IPS-NIHi7 (cell line): Measurements from ENCODE around the gene KIAA1755.
"Not testable (repeated sequence)": the region's sequence is repeated elsewhere in the genome, so short reads cannot be mapped to it uniquely, and the experiment has no call there.

Experiments used
- DNase-seq: peaks from one replicate; pipeline ENCODE4 v3.0.0; 2012; ENCODE audit warnings: mixed read lengths; ENCODE audit errors: extremely low spot score

The KIAA1755 gene

DNA sequence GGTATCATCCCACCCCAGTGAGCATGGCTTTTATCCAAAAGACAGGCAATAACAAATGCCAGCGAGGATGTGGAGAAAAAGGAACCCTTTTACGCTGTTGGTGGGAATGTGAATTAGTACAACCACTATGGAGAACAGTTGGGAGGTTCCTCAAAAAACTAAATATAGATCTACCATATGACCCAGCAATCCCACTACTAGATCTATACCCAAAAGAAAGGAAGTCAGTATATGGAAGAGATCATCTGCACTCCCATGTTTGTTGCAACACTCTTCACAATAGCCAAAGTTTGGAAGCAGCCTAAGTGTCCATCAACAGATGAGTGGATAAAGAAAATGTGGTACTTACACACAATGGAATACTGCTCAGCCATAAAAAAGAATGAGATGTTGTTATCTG, 5.9 kb upstream of the KIAA1755 start:
- DNase-seq = no peak

DNA sequence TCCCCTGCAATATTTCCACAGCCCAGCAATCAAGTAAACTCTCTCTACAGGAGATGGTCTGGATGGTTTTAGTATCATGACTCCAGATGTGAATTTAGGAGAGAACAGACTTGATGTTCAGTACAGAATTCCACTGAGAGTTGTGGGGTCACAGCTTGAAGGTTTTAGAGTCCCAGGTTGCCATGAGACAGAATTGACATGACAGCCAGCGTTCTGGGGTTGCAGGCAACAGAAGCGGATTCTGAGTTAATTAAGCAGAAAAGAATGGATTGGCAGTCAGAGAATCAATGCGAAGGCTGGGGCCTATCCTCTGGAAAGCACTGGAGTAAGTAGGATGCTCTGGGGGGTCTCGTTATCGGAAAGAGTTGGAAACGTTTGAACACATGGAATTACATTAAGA, 2.4 kb upstream of the KIAA1755 start:
- DNase-seq = no peak

DNA sequence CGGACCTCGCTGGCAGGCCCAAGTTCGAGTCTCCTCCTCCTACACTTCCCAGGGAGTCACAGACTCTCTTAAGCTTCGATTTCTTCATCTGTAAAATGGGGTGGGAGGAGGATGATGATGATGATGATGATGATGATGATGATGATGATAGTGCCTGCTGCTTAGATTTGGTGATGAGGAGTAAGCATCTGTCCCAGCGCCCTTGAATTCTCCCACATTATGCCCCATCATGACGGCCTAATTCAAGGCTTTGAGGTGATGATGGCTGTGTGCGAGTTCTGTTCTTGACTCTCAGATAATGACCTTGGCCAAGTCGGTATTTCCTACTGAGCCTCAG, 487 bp upstream of the KIAA1755 start:
- DNase-seq = no peak

DNA sequence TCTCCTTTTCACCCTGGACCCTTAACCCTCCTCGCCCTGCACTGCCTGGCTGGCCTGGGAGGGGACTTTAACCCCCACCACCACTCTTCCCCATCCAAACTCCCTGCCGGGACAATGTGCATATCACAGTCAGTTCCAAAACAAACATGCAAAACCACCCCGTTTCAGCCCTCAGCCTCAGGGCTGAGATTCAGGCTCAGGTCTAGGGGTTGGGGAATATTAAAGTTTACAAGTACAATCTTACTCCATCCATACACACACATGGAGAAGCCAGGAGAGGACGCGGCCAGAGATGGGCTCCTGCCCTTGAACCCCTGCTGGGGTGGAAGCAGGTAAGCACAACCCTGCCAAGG, 534 bp downstream of the KIAA1755 start:
- DNase-seq = no peak

DNA sequence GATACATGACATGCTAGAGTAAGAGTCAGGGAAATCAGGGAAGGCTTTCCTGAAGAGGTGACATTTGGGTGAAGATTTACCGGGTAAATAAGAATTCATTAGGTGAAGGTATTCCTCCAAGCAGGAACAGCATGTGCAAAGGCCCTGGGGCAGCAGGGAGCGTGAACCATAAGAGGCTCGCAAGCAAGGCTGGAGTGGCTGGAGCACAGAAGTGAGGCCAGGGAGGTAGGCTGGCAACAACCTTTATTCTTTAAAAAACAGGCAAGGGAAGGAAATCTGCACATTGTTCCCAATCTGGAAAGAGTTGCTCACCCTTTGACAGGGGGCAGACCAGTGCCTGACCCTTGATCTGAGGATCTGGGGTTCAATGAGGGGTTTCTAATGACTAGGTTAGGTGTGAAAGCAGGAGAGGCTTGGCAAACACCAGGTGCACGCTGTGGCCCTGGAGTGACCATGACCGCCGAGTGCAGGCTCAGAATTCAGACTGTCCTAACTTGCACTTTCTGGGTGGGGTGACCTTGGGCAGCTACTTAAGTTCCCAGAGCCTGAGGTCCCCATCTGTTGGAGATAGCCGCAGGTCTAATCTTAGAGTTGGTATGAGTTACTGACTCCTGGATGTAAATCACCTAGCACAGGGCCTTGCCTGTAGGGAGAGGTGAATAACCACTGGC, 1.9 kb downstream of the KIAA1755 start:
- DNase-seq = no peak

DNA sequence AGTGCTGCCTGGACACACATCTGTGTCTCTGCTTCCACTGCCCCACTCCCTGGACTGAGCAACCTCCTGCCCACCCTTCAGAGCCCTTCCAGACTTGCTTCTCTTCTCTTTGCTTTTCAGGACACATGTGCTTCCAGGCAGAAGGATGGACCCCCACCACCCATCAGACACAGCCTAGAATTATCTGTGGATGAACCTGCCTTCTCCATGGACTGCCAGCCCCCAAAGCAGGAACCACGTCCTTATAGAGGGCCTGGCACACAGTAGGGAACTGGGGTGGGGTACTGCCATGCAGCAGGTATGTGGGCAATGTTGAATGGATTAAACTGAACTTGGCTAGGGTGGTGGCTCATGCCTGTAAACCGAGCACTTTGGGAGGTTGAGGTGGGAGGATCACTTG, 3.6 kb downstream of the KIAA1755 start:
- DNase-seq = no peak

DNA sequence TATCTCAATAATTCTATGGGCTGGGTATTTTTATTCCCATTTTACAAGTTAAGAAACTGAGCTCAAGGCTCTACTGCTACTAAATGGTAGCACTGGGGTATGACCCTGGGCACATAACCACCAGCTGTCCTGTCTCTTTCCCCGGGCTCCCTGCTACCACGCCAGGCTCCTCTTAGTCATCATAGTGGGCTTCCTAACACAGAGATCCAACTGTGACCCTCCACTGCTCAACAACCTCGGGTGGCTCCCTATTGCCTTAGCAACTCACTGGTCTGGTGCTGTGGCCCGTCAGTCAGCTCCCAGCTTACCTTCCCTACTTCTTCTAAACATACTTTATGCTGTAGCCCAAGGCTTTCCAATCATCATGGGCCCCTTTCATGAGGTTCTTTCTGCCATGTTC, 4.5 kb downstream of the KIAA1755 start:
- no peak for DNase-seq

DNA sequence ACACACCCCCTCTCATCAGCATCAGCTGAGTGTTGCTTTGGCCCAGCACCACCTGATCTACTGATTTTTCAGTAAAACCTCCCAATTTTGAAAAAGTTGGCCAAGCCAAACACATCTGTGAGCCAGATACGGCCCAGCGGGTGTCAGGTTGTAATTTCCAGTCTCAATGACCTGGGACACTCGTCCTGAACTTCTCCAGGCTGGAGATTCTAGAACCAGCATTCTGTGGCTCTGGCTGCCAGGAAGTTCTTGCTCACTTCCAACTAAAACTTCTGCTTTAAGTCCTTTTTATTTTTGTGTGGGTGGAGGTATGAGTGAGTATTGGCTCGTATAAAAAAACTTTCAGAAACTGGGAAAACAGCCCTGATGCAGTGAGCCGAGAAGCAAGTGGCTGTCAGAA, 5.1 kb downstream of the KIAA1755 start:
- no peak for DNase-seq

DNA sequence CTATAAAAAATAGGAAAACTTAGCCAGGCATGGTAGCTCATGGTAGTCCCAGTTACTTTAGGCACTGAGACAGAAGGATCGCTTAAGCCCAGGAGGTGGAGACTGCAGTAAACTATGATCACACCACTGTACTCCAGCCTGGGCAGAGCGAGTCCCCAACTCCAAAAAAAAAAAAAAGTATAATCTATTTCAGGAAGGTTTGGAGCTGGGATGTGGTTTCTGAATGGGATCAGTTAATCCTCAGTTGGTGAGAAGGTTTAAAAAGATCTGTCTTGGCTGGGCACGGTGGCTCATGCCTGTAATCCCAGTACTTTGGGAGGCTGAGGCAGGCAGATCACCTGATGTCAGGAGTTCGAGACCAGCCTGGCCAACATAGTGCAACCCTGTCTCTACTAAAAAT, 5.9 kb downstream of the KIAA1755 start:
- DNase-seq = not testable (repeated sequence)

DNA sequence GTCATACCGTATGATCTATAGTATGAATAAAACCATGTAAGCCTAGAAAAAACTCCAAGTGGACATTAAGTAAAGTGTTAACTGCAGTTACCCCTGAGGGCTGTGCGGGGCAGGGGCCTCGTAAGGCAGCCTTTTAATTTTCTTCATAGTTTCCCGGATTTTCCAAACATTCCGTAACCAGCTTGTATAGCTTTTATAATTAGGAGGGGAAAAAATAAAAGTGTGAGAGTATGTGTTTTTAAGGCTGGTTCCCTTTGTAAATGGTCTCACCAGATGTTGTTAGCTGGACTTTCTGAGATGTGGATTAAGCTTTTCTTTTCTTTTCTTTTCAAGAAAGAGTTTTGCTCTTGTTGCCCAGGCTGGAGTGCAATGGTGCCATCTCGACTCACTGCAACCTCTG, 7.0 kb downstream of the KIAA1755 start:
- no peak for DNase-seq

DNA sequence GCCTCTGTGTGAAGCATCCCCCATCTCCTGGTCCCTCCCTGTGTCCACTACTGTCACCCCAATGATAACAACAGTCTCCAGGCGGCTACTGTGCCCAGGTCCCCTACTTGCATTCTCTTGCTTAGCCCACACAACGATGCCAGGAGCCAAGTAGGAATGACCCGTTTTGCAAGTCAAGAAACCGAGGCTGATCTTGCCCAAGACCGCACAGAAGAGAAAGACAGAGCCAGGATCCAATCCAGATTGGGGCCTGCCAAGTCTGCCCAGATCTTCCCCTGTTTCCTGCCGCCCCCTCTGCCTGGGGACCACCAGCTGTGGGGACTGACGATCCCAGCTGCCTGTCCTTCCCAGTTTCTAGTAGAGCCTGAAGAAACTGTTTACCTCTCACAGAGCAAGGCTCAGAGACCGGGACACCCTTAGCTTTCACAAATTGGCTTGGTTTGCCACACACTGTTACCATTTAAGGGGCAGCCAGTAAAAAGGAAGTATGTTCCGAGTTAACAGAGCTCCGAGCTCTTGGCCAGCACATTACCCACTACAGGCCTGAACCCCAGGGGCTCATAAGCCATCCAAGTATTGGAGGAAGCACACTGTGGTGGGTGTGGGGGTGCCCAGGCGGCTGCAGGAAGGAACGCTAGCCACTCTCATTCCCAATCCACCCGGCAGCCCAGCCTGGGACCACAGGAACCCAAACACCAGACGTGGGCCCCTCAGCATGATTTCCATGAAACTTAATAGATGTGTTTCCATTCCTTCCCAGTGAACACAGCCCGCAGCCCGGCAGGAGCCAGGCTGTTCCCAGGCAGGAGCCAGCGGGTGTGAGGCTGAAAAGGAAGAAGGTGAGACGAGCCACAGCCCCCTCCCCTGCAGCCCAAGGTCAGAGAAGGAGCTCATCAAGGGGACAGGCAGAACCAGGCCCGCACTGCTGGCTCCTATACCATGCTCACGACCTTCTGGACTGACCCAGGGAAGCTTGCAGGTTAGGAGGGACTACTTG, 7.9 kb downstream of the KIAA1755 start:
- peak; percentile 45 for DNase-seq

DNA sequence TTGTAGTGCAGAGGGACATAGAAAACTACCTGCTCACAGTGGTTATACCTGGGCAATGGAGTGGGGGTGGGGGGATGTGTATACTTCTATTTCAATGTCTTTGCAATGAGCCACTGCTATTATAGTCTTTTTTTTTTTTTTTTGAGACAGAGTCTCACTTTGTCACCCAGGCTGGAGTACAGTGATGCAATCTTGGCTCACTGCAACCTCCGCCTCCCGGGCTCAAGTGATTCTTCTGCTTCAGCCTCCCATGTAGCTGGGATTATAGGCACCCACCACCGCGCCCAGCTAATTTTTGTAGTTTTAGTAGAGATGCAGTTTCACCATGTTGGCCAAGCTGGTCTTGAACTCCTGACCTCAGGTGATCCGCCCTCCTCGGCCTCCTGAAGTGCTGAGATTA, 9.1 kb downstream of the KIAA1755 start:
- DNase-seq = not testable (repeated sequence)

DNA sequence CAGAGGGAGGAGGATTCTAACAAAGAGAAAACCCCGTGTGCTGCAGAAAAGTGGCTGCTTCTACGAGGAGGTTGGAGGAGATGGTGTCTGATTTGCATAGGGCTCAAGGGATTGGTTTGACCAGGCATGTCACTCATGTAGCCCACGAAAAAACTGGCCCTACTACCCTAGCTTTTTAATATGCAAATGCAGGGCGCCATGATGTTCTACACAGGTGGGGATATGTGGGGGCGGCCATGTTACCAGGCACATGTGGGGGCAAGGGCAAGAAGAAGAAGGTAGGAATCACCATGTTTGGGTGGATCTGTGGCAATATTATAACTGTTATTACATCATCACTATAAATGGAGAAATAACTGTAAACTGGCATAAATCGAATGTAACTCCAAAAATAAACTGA, 9.9 kb downstream of the KIAA1755 start:
- no peak for DNase-seq

DNA sequence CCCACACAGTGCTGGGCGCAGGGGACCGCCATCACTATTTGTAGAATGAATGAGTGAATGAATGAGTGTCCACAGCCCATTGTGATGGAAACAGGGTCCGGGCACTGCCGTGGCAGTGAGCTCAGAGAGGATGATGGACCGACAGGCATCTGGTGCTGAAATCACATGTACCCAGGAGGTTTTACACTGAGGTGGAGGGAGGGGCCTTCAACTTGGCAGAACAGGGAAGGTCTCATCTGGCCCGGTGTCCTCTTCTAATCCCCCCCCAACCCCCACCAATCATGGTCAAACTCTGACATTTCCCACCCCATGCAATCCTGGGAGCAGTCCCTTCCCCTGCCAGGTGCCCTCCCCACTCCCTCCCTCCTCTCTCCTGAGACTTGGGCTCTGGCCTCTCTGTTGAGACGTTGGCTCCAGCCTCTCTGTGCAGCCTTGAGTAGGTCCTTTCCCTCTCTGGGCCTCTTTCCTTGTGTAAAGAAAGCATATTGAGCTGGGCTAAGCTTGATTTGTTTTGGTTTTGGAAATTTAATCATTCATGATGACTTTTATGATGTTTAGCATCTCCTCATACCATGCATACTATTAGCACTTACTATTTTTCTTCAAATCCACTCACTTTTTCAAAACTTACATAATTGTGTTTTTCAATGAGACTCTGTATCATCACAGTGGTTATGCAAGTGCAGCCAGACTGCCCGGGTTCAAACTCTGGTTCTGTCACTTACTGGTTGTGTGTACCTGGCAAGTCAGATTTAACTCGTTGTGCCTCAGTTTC, 10.8 kb downstream of the KIAA1755 start:
- no peak for DNase-seq

DNA sequence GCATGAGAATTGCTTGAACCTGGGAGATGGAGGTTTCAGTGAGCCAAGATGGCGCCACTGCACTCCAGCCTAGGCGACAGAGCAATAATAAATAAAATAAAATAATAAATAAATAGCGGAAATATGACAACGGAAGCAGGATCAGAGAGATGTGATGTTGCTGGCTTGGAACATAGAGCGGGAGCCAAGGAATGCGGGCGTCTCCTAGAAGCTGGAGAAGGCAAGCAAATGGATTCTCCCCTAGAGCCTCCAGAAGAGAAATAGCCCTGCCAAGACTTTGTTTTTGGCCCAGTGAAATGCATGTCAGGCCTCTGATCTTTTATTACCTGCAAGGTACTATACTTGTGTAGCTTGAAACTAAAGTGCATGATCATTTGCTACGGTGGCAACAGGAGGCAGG, 12.4 kb downstream of the KIAA1755 start:
- DNase-seq = no peak

DNA sequence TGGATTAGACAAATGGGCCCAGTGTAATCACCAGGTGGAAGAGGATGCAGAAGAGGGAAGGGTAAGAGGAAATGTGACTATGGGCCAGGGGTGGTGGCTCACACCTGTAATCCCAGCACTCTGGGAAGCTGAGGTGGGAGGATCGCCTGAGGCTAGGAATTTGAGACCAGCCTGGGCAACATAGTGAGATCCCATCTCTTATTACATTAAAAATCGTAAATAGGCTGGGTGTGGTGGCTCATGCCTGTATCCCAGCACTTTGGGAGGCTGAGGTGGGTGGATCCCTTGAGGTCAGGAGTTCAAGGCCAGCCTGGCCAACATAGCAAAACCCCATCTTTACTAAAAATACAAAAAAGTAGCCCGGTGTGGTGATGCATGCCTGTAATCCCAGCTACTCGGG, 12.8 kb downstream of the KIAA1755 start:
- not testable (repeated sequence) for DNase-seq

DNA sequence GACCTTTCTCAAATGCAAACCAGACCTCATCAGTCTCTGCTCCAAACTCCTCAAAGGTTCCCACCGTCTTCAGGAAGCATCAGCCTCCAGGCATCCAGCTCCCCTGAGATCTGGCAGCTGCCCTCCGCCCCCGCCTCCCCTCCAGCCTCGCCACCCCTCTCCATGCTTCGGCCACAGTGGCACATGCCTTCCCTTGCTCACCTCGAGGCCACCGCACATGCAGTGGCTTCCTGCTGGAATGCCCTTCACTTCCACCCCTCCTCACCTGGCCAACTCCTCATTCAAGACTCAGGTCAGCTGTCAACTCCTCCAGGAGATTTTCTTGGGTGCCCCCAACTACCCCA, 13.4 kb downstream of the KIAA1755 start:
- DNase-seq = no peak

DNA sequence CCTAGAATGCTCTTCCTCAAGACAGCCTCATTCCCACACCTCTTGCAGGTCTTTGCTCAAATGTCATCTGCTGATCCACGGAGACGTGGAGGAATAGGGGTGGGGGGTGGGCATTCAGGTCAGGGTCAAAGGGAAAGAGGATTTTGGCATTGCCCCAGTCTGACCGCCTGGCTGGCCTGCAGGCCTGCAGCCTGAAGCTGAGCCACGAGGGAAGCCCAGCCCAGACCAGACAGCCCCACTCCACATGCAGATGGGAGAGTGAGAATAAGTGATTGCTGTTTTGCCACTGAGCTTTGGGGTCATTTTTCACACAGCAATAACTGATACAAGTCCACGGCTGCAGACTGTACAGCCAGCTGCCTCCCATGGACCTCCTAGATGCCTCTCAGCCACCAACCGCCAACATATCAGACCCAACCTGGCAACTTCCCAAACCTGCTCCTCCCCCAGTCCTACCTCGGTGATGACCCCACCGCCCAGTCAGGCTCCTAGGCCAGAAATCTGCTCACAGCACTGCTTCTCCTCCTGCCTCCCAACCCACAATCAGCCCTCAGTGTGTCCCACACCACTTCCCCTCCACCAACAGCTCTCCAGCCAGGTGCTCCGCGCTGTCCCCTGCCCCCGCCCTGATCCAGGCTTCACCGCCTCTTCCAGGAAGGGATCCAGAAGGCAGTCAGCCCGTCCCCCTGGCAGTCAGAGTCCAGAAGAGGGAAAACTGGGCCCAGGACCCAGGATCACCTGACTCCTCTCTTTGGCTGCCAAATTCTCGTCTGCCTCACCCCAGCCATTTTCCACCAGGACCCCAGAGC, 14.0 kb downstream of the KIAA1755 start:
- DNase-seq = no peak

DNA sequence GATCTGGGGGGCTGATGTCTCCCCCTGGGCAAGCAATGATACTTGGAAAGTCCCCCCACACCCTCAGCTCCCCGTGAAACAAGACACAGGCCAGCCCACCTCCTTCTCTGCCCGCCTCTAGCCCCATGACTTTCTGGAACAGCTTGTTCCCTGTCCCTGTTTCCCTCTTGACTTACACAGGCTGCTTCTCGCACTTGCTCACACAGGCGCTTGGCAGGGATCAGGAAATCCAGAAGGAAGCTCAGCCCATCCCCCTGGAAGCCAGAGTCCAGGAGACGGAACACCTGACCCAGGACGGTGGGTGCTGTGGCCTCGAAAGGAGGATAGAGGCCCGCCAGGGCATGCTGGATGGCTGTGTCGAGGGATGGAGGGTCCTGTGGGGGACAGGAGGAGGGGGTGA, 14.8 kb downstream of the KIAA1755 start:
- no peak for DNase-seq

DNA sequence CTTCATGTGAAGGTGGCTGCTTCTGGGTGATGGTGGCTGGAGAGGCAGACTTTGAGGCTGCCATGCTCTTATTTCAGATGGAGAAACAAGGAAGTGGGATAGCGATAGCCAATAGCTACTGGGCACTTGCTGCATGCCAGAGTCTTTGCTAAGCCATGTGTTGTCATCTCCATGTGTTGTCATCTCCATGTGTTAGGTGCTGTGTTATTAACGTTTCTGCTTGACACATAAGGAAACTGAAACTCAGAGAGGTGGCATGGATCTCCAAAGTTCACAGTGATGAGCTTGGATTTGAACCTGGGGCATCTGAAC, 16.9 kb downstream of the KIAA1755 start:
- no peak for DNase-seq

DNA sequence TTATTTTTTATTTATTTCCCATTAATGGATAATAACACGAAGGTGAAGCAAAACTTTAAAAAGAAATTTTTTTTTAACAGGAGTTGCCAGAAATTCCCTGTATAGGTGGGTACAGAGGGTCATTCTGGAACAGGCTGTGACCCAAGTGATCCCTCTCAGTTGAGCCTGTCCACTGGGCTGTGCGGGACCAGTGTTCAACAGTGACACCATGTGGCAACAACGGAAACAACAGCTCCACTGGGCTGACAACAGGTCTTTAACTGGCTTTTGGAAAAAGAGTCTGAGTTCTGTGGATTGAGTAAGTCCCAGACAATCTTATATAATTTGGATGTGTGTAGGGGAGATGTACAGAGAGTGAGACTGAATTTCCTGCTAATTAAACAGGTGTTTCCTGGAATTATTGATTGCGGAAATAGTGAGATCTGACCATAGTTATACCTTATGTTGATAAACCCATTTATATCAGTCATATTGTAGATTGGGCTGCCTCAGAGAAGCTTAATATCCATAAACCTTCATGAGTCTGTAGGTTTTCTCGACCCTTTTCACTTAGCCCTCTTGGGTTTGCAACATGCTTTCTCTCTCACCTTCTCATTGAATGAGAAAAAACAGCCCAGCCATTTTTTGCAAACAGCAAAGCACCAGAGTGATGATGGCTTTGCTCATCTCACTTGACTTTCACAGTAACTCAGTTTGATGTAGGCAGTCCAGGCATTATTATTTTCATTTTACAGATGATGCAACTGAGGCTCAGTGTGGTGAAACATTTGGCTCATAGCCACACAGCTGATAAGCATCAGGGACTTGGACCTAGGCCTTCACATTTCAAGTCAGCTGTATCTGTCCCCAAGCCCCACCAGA, 17.5 kb downstream of the KIAA1755 start:
- DNase-seq = peak; percentile 51
